GM18519 (cell line): ENCODE measurements around the gene NSUN5.

Experiments used
- ATAC-seq: cut with Tn5 transposase; IDR thresholded peaks from one replicate; pipeline ENCODE4 v1.9.1; 2021; ENCODE audit warnings: mild to moderate bottlenecking, moderate library complexity; ENCODE audit not compliant: unreplicated experiment, low FRiP score

NSUN5 gene

GRCh38 chr7:73308665-73309214, at the start of gene NSUN5:
Gene NSUN5 (minus strand): TSS chr7:73308826. CDS start chr7:73308790, 36 bp downstream.
- ATAC-seq, result peak; percentile 82

- no peak for ATAC-seq
Observed at GRCh38 chr7:73356159-73356558, 47.5 kb upstream of the NSUN5 start.

GRCh38 chr7:73354821-73355220, 46.2 kb upstream of the NSUN5 start:
- ATAC-seq, result no peak

GRCh38 chr7:73354196-73354595, 45.6 kb upstream of the NSUN5 start:
- ATAC-seq, result no peak

- ATAC-seq, result no peak
Observed at GRCh38 chr7:73353243-73353642, 44.6 kb upstream of the NSUN5 start.

GRCh38 chr7:73352784-73353183, 44.2 kb upstream of the NSUN5 start:
- ATAC-seq, result no peak

- no peak for ATAC-seq
Observed at GRCh38 chr7:73351447-73352167, 43.0 kb upstream of the NSUN5 start.

GRCh38 chr7:73350306-73351068, 41.9 kb upstream of the NSUN5 start:
- ATAC-seq, result no peak

- ATAC-seq, result no peak
Observed at GRCh38 chr7:73349763-73350162, 41.1 kb upstream of the NSUN5 start.

- no peak for ATAC-seq
Observed at GRCh38 chr7:73345951-73346350, 37.3 kb upstream of the NSUN5 start.

- ATAC-seq, result no peak
Observed at GRCh38 chr7:73345538-73345937, 36.9 kb upstream of the NSUN5 start.

- no peak for ATAC-seq
Observed at GRCh38 chr7:73343671-73344380, 35.2 kb upstream of the NSUN5 start.

- ATAC-seq, result no peak
Observed at GRCh38 chr7:73342645-73343044, 34.0 kb upstream of the NSUN5 start.

GRCh38 chr7:73341877-73342276, 33.3 kb upstream of the NSUN5 start:
- no peak for ATAC-seq

- no peak for ATAC-seq
Observed at GRCh38 chr7:73340514-73340913, 31.9 kb upstream of the NSUN5 start.

GRCh38 chr7:73338321-73338720, 29.7 kb upstream of the NSUN5 start:
- no peak for ATAC-seq

- ATAC-seq, result no peak
Observed at GRCh38 chr7:73332447-73332846, 23.8 kb upstream of the NSUN5 start.

- no peak for ATAC-seq
Observed at GRCh38 chr7:73330772-73331171, 22.1 kb upstream of the NSUN5 start.

- no peak for ATAC-seq
Observed at GRCh38 chr7:73329861-73330581, 21.4 kb upstream of the NSUN5 start.

- ATAC-seq, result no peak
Observed at GRCh38 chr7:73328696-73329095, 20.1 kb upstream of the NSUN5 start.
